Fibroblast of lung (primary cell): Measurements from ENCODE around the gene NUDT22.
A peak's percentile ranks its signal among the peaks of the same experiment; 100 is the strongest.

Experiments used
- EZH2 ChIP-seq: IDR thresholded peaks from 2 replicates; pipeline ENCODE4 v1.5.1; 2012; ENCODE audit warnings: low read length, control low read depth, mild to moderate bottlenecking; ENCODE audit errors: missing control alignments
- TF ChIP-seq, protein P1 (sequence below), 2 donors: IDR thresholded peaks in 1 of 2; conservative IDR thresholded peaks in 1 of 2; 1 replicate in 1 of 2; 2 replicates in 1 of 2; pipeline ENCODE4 v1.5.1; 2011 to 2012; ENCODE audit warnings: low read length in 2 of 2, control low read depth in 1 of 2, inconsistent platforms in 1 of 2, low read depth in 1 of 2, mild to moderate bottlenecking in 1 of 2

DNA sequence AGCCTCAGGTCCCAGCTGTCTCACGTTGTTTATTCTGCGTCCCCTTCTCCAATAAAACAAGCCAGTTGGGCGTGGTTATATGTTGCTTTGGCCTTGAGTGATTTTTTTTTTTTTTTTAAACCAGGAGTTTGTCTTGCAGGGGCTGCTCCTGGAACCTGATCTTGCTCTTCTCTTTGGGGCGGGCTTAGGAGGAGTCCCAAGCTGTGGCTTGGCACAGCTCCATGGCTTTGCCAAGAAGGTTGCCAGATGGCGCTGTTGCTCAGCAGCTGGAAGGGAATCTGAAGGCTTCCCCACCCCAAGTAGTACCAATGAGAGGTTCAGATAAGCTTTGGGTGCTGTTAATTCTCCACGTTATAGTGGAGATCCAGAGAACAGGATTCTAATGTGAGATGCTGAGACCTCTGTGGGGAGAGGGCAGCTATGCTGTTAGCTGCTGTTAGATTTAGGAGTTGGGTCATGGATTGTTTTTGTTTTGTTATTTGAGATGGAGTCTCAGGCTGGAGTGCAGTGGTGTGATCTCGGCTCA is 21.5 kb upstream of the NUDT22 start:
- TF ChIP-seq, protein P1, sequence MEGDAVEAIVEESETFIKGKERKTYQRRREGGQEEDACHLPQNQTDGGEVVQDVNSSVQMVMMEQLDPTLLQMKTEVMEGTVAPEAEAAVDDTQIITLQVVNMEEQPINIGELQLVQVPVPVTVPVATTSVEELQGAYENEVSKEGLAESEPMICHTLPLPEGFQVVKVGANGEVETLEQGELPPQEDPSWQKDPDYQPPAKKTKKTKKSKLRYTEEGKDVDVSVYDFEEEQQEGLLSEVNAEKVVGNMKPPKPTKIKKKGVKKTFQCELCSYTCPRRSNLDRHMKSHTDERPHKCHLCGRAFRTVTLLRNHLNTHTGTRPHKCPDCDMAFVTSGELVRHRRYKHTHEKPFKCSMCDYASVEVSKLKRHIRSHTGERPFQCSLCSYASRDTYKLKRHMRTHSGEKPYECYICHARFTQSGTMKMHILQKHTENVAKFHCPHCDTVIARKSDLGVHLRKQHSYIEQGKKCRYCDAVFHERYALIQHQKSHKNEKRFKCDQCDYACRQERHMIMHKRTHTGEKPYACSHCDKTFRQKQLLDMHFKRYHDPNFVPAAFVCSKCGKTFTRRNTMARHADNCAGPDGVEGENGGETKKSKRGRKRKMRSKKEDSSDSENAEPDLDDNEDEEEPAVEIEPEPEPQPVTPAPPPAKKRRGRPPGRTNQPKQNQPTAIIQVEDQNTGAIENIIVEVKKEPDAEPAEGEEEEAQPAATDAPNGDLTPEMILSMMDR (conservative IDR thresholded peaks at IDR 0.05 in 1 of 2, IDR thresholded peaks at IDR 0.05 in 1 of 2; ENCODE audit: low read depth in 1 of 2, low read length in 2 of 2): peak; percentile 61 to 68
- no peak for TF ChIP-seq EZH2
